NCI-H2029 treated with DMSO at 0.1 percent for 48 hours (cell line): ENCODE data around the gene UTP18.
"Not testable (repeated sequence)": the region's sequence is repeated elsewhere in the genome, so short reads cannot be mapped to it uniquely, and the experiment has no call there.

Experiments
- DNase-seq: peaks from one replicate; lab custom pipeline; 2025; lab: John Stamatoyannopoulos, UW

The UTP18 gene

GRCh38 chr17:51260237-51261023 is at the start of gene UTP18:
Gene UTP18 (plus strand): TSS chr17:51260546. CDS start chr17:51260585, 39 bp downstream.
- DNase-seq = peak; percentile 85

- no peak for DNase-seq
Measured at GRCh38 chr17:51214920-51215319, 45.4 kb upstream of the UTP18 start.

GRCh38 chr17:51217946-51218345 is 42.4 kb upstream of the UTP18 start:
- DNase-seq = peak; percentile 28

- DNase-seq = no peak
Measured at GRCh38 chr17:51221322-51221721, 39.0 kb upstream of the UTP18 start.

GRCh38 chr17:51224402-51225262 is 35.7 kb upstream of the UTP18 start:
- DNase-seq = no peak

- not testable (repeated sequence) for DNase-seq
Measured at GRCh38 chr17:51225523-51225922, 34.8 kb upstream of the UTP18 start.

- no peak for DNase-seq
Measured at GRCh38 chr17:51228161-51228560, 32.2 kb upstream of the UTP18 start.

- DNase-seq = no peak
Measured at GRCh38 chr17:51229889-51230288, 30.5 kb upstream of the UTP18 start.

GRCh38 chr17:51230306-51230705 is 30.0 kb upstream of the UTP18 start:
- no peak for DNase-seq

- DNase-seq = no peak
Measured at GRCh38 chr17:51231999-51232398, 28.3 kb upstream of the UTP18 start.

GRCh38 chr17:51234162-51234561 is 26.2 kb upstream of the UTP18 start:
- no peak for DNase-seq

GRCh38 chr17:51238255-51238887 is 22.0 kb upstream of the UTP18 start:
- no peak for DNase-seq

- no peak for DNase-seq
Measured at GRCh38 chr17:51240275-51240674, 20.1 kb upstream of the UTP18 start.

- no peak for DNase-seq
Measured at GRCh38 chr17:51244041-51244440, 16.3 kb upstream of the UTP18 start.

- DNase-seq = no peak
Measured at GRCh38 chr17:51245535-51245934, 14.8 kb upstream of the UTP18 start.

- no peak for DNase-seq
Measured at GRCh38 chr17:51250314-51250840, 10.0 kb upstream of the UTP18 start.

- no peak for DNase-seq
Measured at GRCh38 chr17:51251010-51251409, 9.3 kb upstream of the UTP18 start.

- DNase-seq = no peak
Measured at GRCh38 chr17:51255673-51256072, 4.7 kb upstream of the UTP18 start.

- DNase-seq = no peak
Measured at GRCh38 chr17:51256101-51256500, 4.2 kb upstream of the UTP18 start.

- DNase-seq = no peak
Measured at GRCh38 chr17:51257150-51258081, 2.9 kb upstream of the UTP18 start.
